ENCODE measurements around the gene DPY19L2.
"Not testable (repeated sequence)": the region's sequence is repeated elsewhere in the genome, so short reads cannot be mapped to it uniquely, and the experiment has no call there.

Gene DPY19L2

GRCh38 chr12:63668028-63668799, at the start of gene DPY19L2:
Gene DPY19L2, minus strand, starts transcription at chr12:63668493. Its CDS starts 100 bp downstream, at chr12:63668393.
- peak; percentile 35 for DNase-seq

DNA sequence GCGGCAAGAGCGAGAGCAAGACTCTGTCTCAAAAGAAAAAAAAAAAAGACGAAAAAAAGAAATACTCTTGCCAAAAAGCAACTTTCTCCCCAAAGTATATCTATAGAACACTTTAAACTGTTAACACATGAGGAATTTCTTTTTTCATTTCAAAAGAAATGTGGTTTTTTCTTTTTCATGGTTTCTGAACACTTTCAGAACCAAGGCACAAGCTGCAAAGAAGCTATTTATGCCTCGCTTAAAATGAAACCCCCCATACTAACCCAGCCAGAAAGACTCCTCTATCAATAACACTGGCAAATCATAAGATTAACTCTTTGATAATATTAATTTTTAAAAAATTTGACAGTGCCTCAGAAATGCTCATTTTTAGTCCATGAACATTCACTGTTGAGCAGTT, 48.6 kb upstream of the DPY19L2 start:
- DNase-seq = not testable (repeated sequence)

- not testable (repeated sequence) for DNase-seq
These were observed 46.9 kb upstream of the DPY19L2 start for GRCh38 chr12:63715107-63715625.

DNA sequence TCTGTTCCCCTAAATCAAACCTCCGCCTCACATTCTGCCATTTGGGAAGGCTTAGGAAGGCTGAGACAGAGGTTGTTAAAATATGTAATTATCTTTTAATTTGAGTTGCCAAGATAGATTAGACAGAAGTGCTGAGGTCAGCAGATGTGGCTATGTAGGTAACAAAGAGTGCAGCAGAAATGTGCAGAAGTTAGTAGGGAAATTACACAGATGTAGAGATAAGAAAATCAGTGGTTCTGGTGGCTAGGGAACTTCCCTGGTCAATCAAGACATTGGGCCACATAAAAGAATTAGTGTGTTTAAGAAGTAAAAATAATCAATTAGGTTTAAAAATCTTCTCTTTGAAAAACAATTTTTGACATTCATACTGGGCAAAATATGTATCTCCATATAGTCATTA, 46.1 kb upstream of the DPY19L2 start:
- DNase-seq = not testable (repeated sequence)

DNA sequence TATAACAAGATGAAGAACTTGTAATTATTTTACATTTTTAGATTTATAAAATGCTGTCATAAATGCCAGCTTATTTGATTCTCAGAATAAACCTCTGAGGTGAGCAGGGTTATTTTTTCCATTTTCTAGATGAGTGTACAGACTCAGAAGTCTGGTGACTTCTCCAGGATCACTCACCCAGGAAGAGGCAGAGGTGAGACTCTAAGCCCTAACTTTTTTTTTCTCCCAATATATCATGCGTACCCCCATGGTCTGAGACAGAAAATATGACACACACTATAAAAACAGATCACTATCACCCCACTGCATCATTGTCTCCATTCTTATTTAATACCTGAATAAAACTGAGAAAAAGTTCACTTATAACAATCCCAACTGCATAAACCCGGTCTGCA, 45.4 kb upstream of the DPY19L2 start:
- not testable (repeated sequence) for DNase-seq

GRCh38 chr12:63712979-63713680, 44.8 kb upstream of the DPY19L2 start:
- DNase-seq = not testable (repeated sequence)

DNA sequence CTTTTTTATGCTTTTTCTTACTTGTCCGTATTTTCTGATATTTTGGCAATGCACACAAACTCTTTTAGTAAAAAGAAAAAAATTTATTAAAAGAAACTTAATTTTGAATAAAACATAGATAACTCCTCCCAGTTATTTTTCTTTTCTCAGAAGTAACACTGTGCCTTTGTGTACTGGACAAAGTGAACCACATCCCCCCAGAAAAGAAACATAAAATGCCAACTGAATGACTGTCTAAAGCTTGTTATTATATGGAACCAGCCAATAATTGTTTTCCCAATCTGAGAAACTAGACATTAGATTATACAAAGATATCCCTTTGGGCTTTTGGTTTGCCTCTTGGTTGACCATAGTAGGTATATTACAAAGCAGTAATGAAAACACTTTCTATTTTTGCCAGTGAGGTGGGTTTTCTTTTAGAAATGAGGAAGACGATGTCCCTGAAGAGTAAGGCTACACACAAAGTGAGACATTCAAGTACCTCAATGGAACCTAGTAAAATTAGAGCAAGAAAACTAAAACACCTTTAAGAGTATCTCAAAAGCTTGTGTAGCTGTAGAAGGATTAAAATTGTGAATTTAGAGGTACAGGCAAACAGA, 44.2 kb upstream of the DPY19L2 start:
- DNase-seq = not testable (repeated sequence)

- DNase-seq = not testable (repeated sequence)
These were observed 43.0 kb upstream of the DPY19L2 start for GRCh38 chr12:63711339-63711738.

- no peak for DNase-seq
These were observed 38.0 kb upstream of the DPY19L2 start for GRCh38 chr12:63706336-63706735.

DNA sequence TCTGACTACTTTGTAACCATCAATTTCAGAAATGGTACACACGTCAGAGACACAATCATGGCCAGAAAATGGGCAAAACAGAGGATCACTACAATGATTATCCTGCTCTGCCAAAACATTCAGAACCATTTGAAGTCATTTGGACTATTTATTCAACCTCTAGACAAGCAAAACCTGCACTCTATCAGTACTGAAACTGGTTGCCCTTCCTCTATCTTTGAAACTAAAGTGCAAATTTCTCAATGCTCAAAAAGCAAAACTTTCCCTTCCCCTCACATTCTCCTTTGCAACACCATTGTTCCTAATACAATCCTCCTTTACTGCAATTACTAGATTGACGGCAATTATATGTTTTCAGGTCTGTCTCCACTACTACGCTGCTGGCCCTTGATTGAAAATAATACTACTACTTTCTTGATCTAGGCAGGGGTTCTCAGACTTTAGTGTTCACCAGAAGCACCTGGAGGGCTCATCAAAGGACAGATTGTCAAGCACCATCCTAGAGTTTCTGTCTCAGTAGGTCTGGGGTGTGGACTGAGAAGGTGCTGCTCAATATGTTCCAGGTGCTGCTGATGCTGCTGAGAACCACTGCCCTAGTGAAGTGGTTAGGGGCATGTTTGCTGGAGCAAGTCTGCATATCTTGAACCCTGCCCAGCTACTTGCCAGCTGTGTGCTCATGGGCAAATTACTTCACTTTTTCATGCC, 31.5 kb upstream of the DPY19L2 start:
- not testable (repeated sequence) for DNase-seq

DNA sequence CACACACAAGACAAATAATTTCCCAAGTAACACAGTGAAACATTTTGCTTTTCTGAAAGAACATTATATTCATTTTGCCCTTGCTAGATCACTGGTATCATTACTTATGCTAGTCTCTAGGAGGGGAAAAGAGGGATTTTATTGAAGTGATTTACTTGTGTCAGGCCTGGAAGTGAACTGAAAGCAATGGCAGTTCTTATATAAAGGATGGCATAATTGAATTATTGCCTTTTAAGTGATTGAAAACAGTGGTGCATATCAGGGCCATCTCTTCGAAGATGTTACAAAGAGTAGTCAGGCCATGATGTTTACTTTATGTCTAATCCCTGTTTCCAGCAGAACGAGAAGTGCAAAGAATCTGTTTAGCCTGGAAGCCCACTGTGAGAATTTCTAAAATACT, 30.7 kb upstream of the DPY19L2 start:
- not testable (repeated sequence) for DNase-seq

DNA sequence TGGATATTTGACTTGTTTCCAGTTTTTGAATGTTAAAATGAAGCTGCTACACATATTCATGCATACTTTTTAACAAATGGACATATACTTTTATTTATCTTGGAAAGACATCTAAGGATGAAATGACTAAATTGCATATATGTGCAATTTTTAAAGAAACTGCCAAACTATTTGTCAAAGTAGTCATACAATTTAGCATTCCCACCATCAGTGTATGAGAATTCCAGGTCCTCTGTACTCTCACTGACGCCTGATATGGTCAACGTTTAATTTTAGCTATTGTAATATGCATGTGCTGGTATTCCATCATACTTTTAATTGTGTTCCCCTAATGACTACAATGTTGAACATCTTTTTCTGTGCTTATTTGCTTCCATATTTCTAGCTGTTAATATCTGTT, 22.5 kb upstream of the DPY19L2 start:
- not testable (repeated sequence) for DNase-seq

GRCh38 chr12:63689141-63689540, 20.8 kb upstream of the DPY19L2 start:
- DNase-seq = not testable (repeated sequence)

- DNase-seq = not testable (repeated sequence)
These were observed 18.3 kb upstream of the DPY19L2 start for GRCh38 chr12:63686623-63687022.

DNA sequence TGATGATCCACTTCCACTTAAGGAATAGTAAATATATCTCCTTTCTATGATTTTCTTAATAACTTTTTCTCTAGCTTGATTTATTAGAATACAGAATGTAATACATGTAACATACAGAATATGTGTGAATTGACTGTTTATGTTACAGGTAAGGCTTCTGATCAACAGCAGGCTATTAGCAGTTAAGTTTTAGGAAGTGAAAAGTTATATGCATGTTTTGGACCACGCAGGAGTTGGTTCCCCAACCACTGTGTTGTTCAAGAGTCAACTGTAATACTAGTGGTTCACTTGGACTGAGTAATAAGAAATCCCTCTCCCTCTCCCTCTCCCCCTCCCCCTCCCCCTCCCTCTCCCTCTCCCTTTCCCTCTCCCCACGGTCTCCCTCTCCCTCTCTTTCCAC, 17.5 kb upstream of the DPY19L2 start:
- not testable (repeated sequence) for DNase-seq

DNA sequence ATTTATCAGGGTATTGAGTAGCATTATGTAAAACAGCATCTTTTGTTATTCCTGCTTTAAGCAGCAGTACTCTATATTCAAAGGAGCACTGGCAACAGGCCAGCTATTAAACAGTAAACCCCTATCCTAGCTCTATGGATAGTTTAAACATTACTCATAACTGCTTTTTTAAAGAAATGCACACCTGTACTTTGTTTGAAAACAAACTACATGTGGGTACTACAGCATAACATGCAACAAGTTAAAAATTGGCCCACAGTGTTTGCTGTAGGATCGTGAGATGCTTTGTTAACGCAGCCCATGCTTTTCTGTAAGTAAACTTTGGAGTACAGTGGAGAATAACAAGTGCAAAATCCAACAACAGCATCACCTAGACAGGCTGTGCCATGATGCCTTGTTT, 14.3 kb upstream of the DPY19L2 start:
- not testable (repeated sequence) for DNase-seq

DNA sequence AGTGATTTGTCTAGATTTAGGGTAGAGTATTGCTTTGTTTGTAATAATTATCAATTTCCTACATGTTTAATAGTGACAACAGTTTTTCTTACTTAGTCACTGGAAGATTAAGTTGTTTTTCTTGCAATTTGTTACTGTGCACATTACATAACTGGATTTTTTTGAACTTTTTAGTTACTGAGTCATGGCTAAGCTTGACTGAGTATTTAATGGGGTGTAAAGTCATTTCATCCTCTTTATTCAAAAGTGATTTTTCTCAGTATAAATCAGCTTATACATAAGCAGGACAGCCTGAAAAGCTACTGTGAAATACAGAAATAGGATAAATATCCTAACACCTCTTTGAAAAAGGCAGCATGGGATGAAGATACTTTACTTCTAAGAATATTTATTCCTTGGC, 12.5 kb upstream of the DPY19L2 start:
- not testable (repeated sequence) for DNase-seq

- not testable (repeated sequence) for DNase-seq
These were observed 4.3 kb upstream of the DPY19L2 start for GRCh38 chr12:63672550-63672949.

GRCh38 chr12:63669936-63670335, 1.6 kb upstream of the DPY19L2 start:
- DNase-seq = not testable (repeated sequence)

DNA sequence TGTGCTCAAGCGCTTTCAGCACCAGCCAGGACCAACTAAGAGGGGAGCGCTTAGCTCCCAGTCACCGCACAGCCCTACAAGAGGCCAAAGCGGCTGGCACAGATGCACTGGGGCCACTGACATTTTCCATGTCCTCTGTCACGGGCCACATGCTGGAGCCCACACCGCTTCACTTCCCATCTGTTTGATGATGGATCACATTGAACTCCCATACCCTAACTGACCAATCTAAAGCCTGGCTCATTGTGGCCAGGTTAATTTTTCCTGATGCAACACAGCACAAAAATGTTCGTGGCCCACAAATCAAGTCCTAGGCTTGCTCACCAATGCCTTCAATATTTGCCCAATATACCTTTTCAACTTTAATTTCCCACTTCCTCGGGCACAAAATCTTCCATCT, 1.1 kb upstream of the DPY19L2 start:
- not testable (repeated sequence) for DNase-seq

DNA sequence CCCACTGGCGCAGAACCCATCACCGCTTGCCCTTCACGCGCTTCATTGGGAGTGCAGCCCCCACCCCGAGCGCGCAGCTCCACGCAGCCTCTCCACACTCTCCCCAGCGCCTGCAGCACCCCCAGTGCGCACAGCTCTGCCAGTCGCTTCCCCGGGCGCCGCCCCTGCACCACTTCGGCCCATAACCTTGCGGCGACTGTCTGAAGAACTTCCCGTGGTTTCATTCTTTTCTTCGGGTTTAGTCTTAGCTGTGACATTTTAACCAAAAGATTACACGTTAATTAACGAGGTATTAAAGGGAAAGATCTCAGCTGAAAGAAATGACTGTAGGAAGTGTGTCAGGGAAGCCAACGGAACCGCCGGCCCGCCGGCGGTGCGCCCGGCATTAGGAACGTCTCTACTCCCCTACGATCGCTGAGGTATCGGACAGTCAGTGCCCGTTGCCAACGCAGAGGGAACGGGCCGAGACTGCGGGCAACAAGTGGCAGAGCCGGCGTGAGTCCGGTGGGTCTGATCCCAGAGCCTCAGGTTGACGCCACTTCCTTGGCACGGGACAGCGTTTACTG, 590 bp upstream of the DPY19L2 start:
- DNase-seq = not testable (repeated sequence)

- not testable (repeated sequence) for DNase-seq
These were observed 5.3 kb downstream of the DPY19L2 start for GRCh38 chr12:63663005-63663404.

All from activated gamma-delta T cell treated with Interleukin-2 at 50 U/mL for 16 hours (primary cell).